ENCODE data around the gene DCC. TPM values are rescaled to one million over a fixed set of nuclear protein-coding genes. Genes with fewer than 3 reads are reported as not detected.

Gene DCC
- total RNA-seq, 1 experiment from 2014 or later = not detected

GRCh38 chr18:52588931-52589330 is 248.9 kb downstream of the DCC start (continued):
- TF ChIP-seq CTCF (IDR thresholded peaks at IDR 0.05 in 2 of 3, conservative IDR thresholded peaks at IDR 0.05 in 1 of 3; ENCODE audit: borderline replicate concordance in 1 of 3, insufficient read depth in 1 of 3, low read depth in 2 of 3, low read length in 2 of 3) (no peak), ATF3 (IDR thresholded peaks at IDR 0.05) (no peak), ZFX (IDR thresholded peaks at IDR 0.05) (no peak), EZH2 (IDR thresholded peaks at IDR 0.05) (no peak), SP1 (IDR thresholded peaks at IDR 0.05; ENCODE audit: low read depth) (no peak), REST (IDR thresholded peaks at IDR 0.05; ENCODE audit: low read depth) (no peak)

- no peak for TF ChIP-seq ATF3 (IDR thresholded peaks at IDR 0.05)
- TF ChIP-seq YY1 (IDR thresholded peaks at IDR 0.05; ENCODE audit: extremely low read depth, insufficient replicate concordance, low read depth, low read length) = no peak
- TF ChIP-seq EZH2 (IDR thresholded peaks at IDR 0.05) = no peak
- no peak for TF ChIP-seq CEBPB (IDR thresholded peaks at IDR 0.05; ENCODE audit: low read depth)
- no peak for TF ChIP-seq ELF1 (IDR thresholded peaks at IDR 0.05; ENCODE audit: borderline replicate concordance, low read depth)
- TF ChIP-seq POLR2A (IDR thresholded peaks at IDR 0.05; ENCODE audit: borderline replicate concordance, extremely low read depth, insufficient read depth, insufficient read length) = no peak
- TF ChIP-seq REST (IDR thresholded peaks at IDR 0.05; ENCODE audit: low read depth) = no peak
- TF ChIP-seq FOSL1 (IDR thresholded peaks at IDR 0.05; ENCODE audit: low read depth) = no peak
- POLR2A ChIA-PET = no interaction called here
- intact Hi-C loops (cut with micrococcal nuclease) = no loop called here
Measured at GRCh38 chr18:52596748-52597435, 256.9 kb downstream of the DCC start.

More at GRCh38 chr18:52596748-52597435, 256.9 kb downstream of the DCC start:
- Histone ChIP-seq H3K9ac (ENCODE audit: low read length) (no peak overlapping the region), H3K36me3 (ENCODE audit: control insufficient read depth in 1 of 2, insufficient read depth in 2 of 2, low read length in 2 of 2) (no peaks in the 10 kb centered on the region), H3K4me2 (ENCODE audit: low read length) (no peak overlapping the region), H3K9me2 (ENCODE audit: insufficient read depth) (no peaks in the 10 kb centered on the region), H3K9me3 (ENCODE audit: control insufficient read depth in 1 of 2, insufficient read depth in 1 of 2, low read depth in 1 of 2, low read length in 2 of 2) (peaks cover 13 to 28% of the 10 kb centered on the region in 2 experiments; a peak in 2 of 4 replicates), H4K20me1 (ENCODE audit: insufficient read depth) (no peaks in the 10 kb centered on the region), H3K79me2 (ENCODE audit: insufficient read depth, low read length) (no peaks in the 10 kb centered on the region), H3K27me3 (ENCODE audit: insufficient read depth, low read length) (no peaks in the 10 kb centered on the region), H2AFZ (ENCODE audit: low read depth, low read length, poor library complexity, severe bottlenecking) (no peak overlapping the region), H3K4me1 (ENCODE audit: control insufficient read depth in 1 of 2, insufficient read depth in 2 of 2, low read length in 2 of 2) (no peaks in the 10 kb centered on the region), H3K4me3 (replicated peaks in 1 of 2; ENCODE audit: low read depth in 1 of 2, low read length in 2 of 2) (no peak overlapping the region), H3K27ac (ENCODE audit: low read depth, low read length) (no peak overlapping the region)
- no peak for DNase-seq (ENCODE audit: low read depth, low spot score)
- ChIA-PET RAD21 (ENCODE audit: low non-redundant PET in 1 of 2, low total read pairs in 2 of 2, uncharacterized antibody in 2 of 2, unreplicated experiment in 2 of 2) (no interaction called here), CTCF (no interaction called here)
- no TSS peak for BruUV-seq (replicated peaks)
- ATAC-seq = no peak

All from HCT116 (cell line).